ENCODE results near the gene CPT1A.
A peak's percentile ranks its signal among the peaks of the same experiment; 100 is the strongest.

The CPT1A gene

DNA sequence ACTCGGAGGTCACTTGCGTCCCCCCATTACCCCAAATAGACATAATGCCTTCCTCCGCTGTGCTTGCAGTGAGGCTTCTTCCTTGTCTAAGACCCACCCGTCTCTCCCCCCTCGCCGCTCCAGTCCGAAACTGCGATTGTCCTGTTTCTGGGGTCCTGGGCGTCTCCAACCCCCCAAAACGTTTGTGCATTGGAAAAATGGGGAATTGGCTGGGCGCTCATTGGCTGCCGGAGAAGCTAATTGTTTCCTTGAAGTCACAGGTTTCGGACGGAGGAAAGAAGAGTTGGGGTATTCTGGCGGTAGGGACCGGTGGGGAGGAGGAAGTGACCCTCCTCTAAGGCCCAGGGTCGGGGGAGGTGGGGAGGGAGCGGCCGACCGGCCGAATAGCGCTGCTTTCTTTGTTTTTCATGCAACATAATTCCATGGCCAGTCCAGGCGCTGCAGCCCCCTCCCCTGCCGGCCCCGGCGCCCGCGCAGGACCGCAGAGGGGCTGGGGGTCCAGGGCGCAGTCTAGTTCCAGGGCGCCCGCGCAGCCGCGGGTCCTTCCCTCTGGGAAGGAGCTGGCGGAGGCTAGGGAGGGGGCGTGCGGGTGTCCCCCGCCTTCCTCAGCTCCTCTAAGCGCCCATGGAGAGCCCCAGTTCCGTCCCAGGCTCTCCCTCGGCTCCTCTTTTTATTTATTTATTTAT lies 12.7 kb upstream of the CPT1A start:
- no peak for DNase-seq (ENCODE audit: low spot score)

DNA sequence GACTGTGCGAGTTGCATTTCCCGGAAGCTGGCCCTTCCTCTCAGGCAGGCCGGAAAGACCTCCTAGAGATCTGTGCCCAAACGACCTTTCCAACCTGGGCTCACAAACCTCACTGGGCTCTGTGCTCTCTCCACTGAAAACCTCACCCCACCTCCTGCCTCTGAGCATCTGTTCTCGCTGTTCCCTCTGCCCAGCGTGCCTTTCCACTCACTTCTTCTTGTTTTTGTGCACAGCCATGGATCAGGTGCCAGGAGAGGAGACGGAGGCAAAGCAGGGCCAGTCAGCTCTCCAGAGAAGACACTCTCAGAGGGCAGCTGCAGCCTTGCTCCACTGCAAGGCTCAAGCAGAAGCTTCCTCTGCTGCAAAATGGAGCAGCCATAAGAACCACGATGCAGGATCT lies 10.9 kb upstream of the CPT1A start:
- DNase-seq (ENCODE audit: low spot score) = no peak

DNA sequence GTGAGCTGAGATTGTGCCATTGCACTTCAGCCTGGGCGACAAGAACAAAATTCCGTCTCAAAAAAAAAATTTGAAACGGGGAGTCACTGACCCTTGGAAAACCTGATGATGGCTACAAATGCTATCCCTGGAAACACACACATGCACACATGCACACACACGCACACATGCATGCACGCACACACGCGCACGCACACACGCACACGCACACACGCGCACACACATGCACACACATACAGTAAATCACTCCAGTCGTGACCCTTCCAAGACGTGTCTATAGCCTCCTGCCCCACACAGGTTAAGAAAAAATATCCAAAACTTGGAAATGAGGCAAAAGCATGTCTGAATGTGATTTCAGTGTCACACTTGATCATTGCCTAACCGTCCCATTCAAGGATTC lies 6.7 kb upstream of the CPT1A start:
- no peak for DNase-seq (ENCODE audit: low spot score)

DNA sequence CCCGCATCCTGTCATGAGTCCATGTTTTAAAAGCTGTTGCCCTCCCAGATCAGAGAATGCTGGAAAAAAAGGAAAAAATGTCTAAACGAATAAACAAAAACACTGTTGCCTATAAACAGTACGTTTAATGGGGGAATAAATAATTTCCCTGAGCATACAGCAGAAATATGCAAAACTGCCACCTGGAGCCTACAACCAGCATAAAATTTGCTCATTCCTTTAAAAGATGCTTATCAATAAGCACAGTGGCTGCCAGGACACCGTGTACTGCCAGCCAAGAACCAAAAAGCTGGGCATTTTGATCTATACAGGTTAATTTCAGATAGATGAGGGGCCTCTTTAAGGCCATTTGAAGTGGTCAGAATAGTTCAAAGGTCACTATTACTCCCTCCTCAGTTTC lies 5.7 kb upstream of the CPT1A start:
- no peak for DNase-seq (ENCODE audit: low spot score)

DNA sequence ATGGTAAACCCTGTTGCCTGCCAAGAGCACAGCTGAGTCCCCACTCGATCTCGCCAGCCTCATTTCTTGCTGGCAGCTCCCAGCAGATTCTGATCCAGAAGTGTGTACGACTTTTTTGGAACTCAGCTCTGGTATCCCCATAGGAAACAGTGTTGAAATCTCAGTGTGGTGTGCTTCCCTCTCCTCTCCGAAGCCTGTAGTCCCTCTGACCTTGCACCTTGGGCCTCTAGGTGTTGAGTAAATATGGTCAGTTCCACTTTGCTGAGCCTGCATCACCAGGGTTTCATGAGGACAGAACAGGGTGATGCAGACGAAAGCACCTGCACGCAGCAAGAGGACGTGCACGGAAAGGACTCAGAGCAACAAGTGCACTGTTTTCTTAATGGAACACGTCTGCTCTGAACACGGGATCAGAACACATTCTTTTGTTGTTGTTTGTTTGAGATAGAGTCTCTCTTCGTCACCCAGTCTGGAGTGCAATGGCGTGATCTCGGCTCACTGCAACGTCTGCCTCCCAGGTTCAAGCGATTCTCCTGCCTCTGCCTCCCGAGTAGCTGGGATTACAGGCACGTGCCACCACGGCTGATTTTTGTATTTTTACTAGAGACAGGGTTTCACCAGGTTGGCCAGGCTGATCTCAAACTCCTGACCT lies 3.8 kb upstream of the CPT1A start:
- no peak for DNase-seq (ENCODE audit: low spot score)

DNA sequence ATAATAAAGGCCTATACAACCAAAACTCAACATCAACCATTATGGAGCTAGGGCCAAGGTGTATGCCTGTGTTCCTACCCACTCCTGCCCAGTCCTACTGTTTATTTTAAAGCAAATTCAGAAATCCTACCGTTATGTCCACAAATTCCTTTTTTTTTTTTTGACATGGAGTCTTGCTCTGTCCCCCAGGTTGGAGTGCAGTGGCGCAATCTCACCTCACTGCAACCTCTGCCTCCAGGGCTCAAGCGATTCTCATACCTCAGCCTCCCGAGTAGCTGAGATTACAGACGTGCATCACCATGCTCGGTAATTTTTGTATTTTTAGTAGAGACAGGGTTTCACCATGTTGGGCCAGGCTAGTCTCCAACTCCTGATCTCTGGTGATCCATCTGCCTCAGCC lies 3.1 kb upstream of the CPT1A start:
- no peak for DNase-seq (ENCODE audit: low spot score)

DNA sequence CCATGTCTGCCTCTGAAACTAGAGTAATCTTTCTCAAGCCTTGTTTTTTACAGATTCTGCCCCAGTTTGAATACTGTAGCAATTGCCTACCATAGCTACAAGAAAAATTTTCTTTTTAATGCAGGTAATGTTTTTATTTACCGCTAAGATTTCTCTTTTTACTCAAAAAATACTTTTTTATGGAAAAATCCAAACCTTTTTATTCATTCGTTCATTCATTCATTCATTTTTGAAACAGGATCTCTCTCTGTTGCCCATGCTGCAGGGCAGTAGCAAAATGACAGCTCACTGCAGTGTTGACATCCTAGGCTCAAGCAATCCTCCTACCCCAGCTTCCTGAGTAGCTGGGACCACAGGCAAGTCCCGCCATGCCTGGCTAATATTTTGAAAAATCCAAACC lies 2.7 kb upstream of the CPT1A start:
- DNase-seq (ENCODE audit: low spot score) = no peak

DNA sequence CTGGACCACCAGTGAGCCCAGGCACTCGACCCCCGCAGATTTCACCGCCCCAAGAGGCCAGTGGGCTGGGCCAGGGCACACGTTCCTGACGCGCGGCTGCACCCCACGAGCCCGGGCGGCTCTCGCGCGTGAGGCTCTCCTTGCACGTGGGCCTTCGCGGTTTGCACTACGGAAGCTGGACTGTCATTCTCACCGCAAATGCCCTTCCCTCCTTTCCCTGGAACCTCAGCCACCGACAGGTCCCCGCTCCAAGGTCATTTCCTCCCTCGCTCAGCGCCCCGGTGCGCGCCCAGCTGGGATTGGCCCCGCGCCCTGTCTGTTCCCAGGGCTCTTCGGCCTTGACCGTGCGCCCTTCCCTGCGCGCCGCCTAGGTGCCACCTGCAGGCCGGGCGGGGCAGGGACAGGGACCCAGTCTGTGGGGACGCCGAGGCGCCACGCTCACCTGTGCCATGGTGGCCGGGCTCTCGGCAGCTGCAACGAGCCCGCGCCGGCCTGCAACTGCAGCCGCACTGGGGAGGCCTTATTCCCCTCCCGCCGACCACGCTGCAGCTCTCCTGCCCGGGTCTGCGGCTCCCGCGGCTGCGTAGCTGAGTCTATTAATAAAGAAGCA lies 2.1 kb upstream of the CPT1A start:
- no peak for DNase-seq (ENCODE audit: low spot score)

DNA sequence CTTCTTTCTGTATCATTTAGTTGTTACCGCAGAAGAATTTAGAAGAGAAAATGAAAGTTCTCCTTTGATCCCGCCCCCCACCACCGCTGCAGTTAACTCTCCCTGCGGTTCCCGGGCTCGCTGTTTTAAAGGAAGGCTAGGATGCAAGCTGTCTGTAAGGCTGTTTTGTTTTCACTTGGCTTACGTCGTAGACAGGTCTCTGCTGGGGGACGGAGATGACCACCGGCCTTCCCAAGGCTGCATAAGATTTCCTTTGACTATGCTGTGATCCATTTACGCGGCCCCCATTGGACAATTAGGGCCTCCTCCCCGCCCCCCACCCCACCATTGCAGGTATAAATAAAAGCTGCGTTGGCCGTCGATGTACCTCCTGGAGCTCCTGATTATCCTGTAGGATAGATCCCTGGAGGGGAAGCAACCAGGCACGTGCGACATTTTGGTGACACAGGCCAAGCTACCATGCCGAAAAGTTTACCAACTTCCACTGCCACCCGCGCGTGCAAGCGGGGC lies 1.4 kb upstream of the CPT1A start:
- DNase-seq (ENCODE audit: low spot score) = no peak

DNA sequence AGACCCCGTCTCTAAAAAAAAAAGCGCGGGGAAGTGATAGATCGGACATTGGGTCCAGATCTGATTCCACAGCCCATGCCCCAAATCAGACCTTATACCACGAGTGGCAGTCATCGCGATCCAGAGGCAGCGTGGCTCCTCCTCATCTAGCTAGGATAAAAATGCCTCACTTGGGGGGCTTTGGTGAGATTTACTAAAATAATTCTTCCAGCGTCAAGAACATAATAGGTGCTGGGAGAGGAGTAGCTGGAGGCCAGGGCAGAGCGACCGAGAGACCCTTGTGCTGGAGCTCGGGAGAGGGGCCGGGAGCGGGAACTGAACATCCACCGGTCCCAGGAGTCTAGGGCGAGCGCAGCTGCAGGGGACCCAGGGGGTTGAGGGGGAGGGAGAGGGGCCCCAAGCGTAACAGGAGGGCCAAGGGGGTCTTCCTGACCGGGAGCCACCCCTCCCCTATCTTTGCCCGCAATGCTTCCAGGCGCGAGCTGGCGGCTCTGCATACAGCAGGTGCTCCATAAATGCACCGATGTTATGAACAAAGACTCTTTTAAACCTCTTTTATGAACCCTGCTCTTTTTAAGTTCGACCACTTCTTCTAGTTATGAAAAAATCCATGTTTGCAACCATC lies 823 bp upstream of the CPT1A start:
- DNase-seq (ENCODE audit: low spot score) = no peak

DNA sequence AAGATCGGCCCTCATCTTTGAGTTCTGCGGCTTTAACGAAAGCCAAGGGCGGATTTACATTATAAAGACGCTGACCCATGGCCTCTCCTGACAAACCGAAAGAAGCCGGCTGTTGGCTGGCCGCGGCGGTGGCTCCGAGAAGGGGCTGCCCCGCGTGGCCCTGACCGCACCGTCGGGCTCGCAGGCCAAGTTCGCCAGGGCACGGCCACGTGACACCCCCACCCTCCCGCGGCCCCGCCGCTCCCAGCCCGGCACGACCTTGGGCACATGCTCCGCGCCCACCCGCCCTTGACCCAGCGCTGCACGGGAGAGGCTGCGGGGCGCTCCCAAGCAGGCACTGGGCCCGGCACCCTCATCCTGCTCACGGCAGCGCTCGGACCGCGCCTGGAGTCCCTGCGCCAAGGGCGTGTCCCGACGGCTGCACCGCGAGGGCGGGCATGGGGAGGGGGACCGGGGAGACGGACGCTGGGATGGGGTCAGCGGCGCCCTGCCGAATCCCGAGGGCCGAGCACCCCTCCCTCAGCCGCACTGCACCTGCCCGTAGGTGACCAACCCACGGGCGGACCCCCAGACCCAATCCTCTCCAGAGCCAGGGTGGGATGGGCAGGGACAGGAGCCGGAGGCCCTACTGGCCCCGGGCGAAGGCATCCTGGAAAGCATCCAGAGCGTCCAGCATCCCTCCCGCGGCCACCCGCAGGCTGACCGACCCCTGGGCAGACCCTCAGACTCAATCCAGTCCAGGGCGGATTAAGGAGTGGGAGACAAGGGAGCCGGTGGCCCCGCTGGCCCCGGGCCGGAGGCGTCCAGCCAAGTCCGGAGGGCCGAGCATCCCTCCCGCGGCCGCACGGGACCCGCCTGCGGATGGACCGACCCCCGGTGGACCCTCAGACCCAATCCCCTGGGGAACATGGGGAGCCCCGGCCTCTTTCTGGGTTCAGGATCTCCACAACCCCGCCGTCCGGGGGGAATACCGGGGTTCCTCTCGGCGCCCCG lies 759 bp downstream of the CPT1A start:
- no peak for DNase-seq (ENCODE audit: low spot score)

DNA sequence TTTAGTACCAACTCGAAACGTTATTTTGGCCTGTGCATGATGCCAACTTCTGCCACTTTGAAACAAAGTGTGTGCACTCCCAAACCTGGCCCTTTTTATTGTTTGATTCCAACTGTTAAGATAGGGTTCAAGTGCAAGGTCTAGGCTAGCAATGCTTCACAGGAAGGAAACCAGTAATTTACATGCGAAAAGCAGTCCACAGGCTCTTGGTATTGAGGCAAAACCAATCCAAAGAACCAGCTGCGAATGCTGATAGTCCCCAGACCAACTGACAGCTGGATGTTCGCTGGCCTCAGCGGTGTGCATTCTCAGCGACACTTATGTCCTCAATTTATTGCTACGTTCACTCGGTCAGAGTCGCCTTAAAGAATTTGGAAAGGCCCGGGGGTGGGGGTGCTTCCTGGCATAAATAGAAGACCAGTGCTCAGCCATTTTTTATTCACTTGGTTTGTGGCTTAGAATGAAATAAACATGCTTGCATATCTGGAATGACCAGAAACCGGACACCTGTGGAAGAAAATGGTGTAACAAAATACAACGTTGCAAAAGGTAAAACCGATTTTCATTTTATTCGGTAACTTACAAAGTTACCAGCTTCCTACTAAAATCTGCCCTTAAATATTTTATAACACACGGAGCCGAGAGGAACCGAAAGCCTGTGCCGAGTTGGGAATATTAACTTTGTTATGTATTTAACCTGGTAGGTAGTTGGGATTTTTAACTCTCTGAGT lies 1.6 kb downstream of the CPT1A start:
- no peak for DNase-seq (ENCODE audit: low spot score)

DNA sequence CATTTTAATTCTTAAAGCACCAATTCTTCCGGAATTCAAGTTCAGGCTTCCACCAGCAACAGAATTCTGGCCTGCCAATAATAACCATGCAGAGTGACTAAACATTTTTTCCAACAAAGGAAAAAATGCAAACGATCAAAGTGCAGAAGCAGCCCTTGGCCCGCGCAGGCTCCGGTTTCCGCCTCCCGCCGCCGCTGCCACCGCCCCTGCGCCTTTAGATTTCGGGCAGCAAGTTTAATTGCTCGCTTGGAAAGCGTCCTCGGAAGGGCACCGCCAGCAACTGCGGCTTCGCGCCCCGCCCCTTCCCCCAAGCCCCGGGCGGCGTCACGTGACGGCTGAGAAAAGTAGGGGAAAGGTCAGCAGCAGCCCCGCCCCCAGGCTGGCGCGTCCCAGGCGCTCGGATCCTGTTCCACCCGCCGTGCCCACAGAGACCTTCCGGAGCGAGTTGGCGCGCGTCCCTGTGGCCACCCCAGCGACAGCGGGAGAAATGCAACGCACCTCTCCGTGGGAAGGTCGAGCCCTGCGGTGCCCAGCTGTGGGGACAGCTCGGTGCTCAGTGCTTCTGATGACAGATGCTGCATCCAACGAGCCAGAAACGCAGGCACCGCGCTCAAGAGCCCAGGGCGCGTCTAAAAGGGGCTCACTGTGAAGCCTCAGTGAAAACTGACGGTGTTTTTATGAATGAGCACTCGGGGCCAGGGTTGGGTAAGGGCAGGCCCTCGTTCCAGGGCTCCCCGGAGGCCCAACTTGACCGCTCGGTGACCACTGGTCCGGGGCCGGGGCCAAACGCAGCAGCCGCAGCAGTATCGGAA lies 2.5 kb downstream of the CPT1A start:
- peak; percentile 79 for DNase-seq (ENCODE audit: low spot score)

DNA sequence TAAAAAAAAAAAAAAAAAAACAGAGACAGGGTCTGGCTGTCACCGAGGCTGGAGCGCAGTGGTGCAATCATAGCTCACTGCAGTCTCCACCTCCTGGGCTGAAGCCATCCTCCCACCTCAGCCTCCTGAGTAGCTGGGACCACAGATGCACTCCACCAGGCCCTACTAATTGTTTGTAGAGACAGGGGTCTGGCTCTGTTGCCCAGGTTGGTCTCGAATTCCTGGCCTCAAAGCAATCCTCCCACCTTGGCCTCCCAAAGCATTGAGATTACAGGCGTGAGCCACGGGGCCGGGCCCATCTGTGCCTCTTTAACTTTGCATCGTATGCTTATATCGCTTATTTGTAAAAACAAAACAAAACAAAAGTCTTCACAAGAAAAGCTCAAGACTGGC lies 3.1 kb downstream of the CPT1A start:
- DNase-seq (ENCODE audit: low spot score) = no peak

DNA sequence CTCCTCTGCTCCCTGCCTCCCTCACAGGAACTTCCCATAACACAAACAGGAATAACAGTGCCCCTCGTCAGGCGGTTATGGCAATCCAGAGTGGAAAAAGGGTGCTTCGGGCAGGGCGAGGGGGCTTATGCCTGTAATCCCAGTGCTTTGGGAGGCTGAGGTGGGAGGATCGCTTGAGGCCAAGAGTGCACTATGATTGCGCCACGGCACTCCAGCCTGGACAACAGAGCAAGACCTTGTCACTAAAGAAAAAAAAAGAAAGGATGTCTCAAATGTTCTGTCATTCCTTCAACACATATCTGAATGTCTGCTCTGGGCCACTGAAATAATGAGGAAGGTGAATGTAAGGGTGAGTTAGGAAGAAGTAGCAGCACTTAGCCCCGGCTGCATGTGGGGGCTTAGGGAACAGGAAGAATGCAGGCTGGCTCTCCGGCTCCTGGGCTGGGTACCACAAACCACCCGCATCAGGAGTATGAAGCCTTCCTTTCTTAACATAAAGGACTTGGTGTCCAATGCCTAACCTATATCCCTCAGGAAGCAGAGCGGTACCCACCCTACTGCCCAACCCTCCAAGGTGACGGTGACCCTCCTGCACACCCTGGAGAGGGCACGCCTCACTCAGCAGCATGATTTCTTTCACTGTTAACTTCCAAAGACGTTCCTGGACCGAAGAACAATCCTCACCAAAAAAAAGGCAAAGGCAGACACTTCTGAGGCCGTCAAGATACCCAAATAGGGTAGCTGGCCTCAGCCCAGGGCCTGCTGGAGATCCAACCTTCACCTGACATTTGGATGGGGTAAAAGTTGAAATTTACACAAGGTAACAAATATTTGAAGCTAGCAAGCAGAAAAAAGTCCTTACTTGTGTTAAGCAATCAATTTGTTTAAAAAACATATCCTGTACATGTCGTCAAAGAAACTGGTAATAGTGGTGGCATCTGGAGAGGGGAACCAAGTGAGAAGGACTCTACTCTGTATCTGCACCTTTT lies 3.8 kb downstream of the CPT1A start:
- DNase-seq (ENCODE audit: low spot score) = no peak

DNA sequence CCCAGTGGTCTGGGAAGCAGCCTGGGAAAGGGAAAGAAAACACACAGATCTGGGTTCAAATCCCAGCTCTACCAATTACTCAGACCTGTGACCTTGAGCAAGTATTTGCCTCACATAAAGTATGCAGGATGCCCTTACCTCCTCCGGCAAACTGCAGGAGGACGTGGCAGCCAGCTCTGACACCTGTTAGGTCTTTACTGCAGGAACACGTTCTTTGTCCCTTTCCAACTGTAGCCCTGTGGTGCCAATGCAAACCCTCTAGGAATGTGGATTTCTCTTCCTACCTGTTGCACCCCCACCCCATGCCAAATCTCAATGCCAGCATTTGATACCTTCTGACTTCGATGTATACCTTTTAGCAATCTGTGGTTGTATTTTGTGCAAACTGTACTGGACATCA lies 6.0 kb downstream of the CPT1A start:
- no peak for DNase-seq (ENCODE audit: low spot score)

DNA sequence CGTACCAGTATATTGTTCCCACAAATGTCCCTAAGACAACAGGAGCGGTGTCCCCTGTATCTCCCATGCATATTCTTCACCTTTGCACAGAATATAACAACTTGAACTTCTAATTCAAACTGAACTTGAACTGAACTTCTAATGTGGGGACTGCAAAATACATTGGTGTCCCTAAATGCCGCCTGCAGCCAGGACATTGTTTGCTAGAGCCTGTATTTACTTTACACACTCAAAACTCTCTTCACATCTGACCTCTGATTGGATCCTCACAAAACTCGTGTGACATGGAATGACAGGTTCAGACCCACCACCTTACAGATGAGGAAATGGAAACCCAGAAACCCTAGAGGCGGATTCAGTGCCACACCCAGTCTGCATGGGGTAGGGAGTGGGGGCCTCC lies 6.4 kb downstream of the CPT1A start:
- DNase-seq (ENCODE audit: low spot score) = no peak

DNA sequence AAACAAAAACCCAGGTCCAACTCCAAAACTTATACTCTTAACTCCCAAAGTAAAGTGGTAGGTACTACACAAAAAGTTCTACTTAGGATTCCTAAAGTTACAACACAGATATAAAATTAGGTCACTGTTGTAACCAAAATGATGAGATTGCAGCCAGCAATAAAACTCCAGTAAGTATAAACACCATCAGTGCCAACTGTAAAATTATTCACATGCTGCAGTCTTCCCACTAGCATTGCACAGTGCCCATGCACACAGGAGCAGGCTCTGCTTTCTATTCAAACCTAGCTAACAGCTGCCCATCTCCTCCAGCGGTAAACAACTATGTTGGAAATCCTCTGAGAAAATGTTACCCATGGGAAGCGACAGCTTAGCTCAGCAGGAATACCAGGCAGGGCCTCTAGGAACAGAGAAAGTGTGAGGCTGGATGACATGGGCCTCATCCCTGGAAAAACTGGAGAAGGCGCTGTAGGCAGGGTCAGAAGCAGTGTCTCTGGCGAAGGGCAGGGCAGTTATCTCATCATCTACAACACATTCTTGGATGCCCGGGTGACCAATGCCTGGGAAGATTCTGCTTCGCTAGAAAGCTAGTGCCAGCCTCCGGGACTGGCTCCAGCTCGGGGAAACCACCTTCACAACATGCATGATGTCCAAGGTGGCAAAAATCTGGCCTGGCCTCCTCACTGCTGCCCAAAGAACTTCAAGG lies 9.1 kb downstream of the CPT1A start:
- DNase-seq (ENCODE audit: low spot score) = no peak

All from putamen (tissue), 1 donor.